GM10266 (cell line): Measurements from ENCODE around the gene CLP1.
"Not testable (repeated sequence)": the region's sequence is repeated elsewhere in the genome, so short reads cannot be mapped to it uniquely, and the experiment has no call there.

Experiments
- DNase-seq: peaks from one replicate; pipeline ENCODE4 v3.0.0; 2012; ENCODE audit errors: extremely low spot score
- CTCF ChIP-seq: IDR thresholded peaks from 2 replicates; pipeline ENCODE4 v1.5.1; 2012; ENCODE audit warnings: mild to moderate bottlenecking, low read depth; ENCODE audit not compliant: control insufficient read depth, insufficient read depth; ENCODE audit errors: missing control alignments

The CLP1 gene

GRCh38 chr11:57651408-57651807 lies 6.2 kb upstream of the CLP1 start:
- no peak for DNase-seq
- TF ChIP-seq CTCF = no peak

GRCh38 chr11:57652230-57652629 lies 5.3 kb upstream of the CLP1 start:
- not testable (repeated sequence) for DNase-seq

- TF ChIP-seq CTCF = no peak
- DNase-seq = no peak
Observed at GRCh38 chr11:57652662-57653061, 4.9 kb upstream of the CLP1 start.

- TF ChIP-seq CTCF = no peak
- DNase-seq = no peak
Observed at GRCh38 chr11:57653163-57653562, 4.4 kb upstream of the CLP1 start.

- DNase-seq = no peak
- no peak for TF ChIP-seq CTCF
Observed at GRCh38 chr11:57656885-57657193, 723 bp upstream of the CLP1 start.

- TF ChIP-seq CTCF = no peak
- no peak for DNase-seq
Observed at GRCh38 chr11:57658023-57658361, 430 bp downstream of the CLP1 start.

- no peak for DNase-seq
Observed at GRCh38 chr11:57659669-57660068, 2.1 kb downstream of the CLP1 start.

More at GRCh38 chr11:57659669-57660068, 2.1 kb downstream of the CLP1 start:
- no peak for TF ChIP-seq CTCF
